NB4 (cell line): ENCODE data around the gene KCNQ1.

Source experiments
- POLR2A ChIP-seq: IDR thresholded peaks from 2 replicates; pipeline ENCODE4 v1.6.1; 2011; ENCODE audit warnings: mild to moderate bottlenecking; ENCODE audit not compliant: insufficient read length; ENCODE audit errors: extremely low read depth
- TF ChIP-seq, protein P1 (sequence below): IDR thresholded peaks from one replicate; pipeline ENCODE4 v1.5.1; 2012; ENCODE audit warnings: low read depth, low read length
- TF ChIP-seq, protein P2 (sequence below): IDR thresholded peaks from 2 replicates; pipeline ENCODE4 v1.6.1; 2011; ENCODE audit warnings: low read depth, low read length

DNA sequence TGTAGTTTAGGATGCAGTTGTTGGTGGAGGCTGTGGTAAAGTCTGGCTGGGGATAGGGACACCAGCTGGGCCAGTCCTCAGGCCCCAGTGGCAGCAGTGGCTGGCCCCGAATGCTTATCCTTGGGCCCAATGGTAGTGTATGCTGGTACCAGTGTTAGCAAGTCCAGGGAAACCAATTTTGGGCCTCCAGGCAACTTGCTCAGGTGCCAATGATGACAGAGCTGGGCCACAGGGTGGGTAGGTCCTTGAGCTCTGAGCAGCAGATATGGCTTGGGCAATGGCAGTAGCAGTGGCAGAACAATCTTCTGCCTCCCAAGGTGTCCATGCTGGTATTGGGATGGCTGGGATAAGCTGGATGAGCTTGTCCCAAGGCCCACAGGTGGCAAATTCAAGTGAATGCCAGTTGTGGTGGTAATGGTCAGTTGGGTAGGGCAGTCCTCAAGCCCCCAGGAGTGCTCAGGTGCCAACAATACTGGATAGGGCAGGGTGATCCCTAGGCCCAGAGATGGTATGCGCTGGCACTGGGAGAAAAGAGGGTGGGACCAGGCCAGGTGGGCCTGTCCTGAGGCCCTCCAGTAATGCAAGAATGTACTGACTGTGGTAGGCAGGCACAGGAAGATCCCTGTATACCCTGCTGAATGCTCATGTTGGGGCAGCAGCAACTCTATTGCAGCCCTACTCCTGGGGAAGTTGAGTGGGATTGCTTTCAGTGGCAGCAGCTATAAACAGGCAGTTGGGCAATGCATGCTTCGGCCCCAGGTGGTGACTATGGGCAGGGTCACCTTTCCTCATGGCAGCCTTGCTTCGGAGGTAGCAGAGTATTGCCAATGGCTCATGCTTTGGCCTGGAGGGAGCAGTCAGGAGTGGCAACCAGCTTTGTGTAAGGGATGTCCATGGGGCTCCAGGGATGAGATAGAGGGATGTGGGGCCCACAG is 200.3 kb downstream of the KCNQ1 start:
- TF ChIP-seq, protein P1, sequence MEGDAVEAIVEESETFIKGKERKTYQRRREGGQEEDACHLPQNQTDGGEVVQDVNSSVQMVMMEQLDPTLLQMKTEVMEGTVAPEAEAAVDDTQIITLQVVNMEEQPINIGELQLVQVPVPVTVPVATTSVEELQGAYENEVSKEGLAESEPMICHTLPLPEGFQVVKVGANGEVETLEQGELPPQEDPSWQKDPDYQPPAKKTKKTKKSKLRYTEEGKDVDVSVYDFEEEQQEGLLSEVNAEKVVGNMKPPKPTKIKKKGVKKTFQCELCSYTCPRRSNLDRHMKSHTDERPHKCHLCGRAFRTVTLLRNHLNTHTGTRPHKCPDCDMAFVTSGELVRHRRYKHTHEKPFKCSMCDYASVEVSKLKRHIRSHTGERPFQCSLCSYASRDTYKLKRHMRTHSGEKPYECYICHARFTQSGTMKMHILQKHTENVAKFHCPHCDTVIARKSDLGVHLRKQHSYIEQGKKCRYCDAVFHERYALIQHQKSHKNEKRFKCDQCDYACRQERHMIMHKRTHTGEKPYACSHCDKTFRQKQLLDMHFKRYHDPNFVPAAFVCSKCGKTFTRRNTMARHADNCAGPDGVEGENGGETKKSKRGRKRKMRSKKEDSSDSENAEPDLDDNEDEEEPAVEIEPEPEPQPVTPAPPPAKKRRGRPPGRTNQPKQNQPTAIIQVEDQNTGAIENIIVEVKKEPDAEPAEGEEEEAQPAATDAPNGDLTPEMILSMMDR = no peak
- no peak for TF ChIP-seq POLR2A
- TF ChIP-seq, protein P2, sequence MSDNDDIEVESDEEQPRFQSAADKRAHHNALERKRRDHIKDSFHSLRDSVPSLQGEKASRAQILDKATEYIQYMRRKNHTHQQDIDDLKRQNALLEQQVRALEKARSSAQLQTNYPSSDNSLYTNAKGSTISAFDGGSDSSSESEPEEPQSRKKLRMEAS = no peak
